Inflammatory macrophage treated with lipopolysaccharide for 4 hours (primary cell): ENCODE data around the gene ENTREP1.
"Not testable (repeated sequence)": the region's sequence is repeated elsewhere in the genome, so short reads cannot be mapped to it uniquely, and the experiment has no call there.

Experiments
- DNase-seq: peaks from one replicate; pipeline ENCODE4 v3.0.0-alpha.2; 2020

ENTREP1 gene

DNA sequence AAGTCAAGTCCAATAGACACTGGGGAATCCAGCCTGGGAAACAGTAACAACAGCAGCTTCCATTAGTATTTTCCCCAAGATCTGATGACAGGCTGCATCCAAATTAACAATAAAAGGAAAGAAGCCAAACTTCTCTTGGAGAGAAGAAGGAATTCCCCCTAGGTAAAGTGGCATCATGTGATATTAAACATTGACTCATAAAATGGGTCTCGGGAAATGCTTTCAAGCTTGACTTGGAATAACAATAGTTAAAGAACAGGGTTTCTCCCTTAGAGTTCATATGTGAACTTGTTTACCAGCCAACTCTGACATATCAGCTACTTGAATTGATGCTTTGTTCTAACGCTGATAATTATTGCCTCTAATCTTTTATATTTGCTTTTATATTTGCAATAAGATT lies 45.4 kb downstream of the ENTREP1 start:
- no peak for DNase-seq

DNA sequence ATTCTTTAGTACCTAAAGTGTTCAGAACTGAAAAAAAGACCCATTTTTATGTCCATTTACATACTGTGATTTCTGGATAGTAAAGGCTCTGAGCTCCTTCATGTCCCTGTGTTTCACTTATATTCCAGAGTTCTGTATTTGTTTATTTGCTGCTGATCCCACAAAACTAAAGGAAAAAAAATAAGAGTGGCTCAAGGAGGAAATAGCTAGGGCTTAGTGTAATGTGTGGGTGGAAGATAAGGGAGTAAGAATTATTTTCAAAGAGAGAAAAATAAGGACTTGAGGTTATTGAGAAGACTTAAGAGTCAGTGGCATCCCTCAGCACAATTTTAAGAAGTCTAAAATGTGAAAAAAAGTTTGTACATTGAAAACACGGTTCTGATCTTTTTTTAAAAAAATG lies 46.0 kb downstream of the ENTREP1 start:
- no peak for DNase-seq

DNA sequence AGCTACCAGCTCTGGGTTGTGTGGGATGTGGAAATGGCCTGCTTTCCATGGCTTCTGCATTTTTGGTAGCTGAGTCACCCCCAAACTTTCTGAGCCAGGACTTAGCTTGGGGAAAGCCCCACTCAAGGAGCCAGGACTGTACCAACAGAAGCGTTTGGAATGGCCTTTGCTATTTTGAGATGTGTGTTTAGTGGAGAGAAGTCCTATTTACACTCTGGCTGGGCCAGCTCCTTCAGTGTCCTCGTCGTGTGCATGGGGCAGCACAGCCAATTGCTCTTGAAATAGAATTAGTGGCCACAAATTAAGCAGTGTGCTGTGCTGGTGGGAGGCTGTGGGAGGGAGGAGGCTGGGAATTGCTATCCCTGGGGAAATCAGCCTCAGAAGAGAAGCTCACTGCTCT lies 51.6 kb downstream of the ENTREP1 start:
- DNase-seq, result peak; percentile 50

DNA sequence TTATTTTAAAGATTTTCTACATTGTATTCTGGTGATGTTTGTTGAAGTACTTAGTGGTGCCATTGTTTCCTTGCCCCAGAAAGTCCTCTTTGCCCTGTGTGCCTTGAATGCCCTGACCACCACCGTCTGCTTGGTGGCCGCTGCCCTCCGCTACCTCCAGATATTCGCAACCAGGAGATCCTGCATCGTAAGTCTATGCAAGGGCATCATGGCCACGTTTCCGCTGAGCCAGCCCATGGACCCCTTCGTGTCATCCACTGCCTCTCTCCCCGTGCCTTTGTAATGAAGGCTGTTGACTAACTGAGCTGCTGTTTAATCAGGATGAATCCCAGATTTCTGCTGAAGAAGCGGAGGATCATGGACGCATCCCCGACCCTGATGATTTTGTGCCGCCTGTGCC lies 52.3 kb downstream of the ENTREP1 start:
- no peak for DNase-seq

DNA sequence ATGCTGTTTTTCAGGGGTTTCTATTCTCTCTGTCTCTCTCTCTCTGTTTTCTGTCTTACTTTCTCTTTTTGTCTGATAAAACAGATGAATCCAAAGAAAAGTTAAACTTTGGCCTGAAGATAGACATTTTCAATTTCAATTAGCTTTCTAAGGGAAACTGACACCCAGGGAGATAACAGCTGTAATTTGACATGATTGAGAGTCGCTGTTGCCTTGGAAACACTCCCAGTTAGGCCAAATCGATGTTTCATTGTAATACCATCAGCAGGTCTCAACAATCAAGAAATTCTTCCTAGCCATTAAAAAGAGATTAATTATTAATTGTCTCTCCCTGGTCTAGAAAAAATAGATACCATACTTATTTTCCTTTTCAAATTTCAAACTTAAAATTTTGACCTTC lies 53.0 kb downstream of the ENTREP1 start:
- DNase-seq, result no peak

DNA sequence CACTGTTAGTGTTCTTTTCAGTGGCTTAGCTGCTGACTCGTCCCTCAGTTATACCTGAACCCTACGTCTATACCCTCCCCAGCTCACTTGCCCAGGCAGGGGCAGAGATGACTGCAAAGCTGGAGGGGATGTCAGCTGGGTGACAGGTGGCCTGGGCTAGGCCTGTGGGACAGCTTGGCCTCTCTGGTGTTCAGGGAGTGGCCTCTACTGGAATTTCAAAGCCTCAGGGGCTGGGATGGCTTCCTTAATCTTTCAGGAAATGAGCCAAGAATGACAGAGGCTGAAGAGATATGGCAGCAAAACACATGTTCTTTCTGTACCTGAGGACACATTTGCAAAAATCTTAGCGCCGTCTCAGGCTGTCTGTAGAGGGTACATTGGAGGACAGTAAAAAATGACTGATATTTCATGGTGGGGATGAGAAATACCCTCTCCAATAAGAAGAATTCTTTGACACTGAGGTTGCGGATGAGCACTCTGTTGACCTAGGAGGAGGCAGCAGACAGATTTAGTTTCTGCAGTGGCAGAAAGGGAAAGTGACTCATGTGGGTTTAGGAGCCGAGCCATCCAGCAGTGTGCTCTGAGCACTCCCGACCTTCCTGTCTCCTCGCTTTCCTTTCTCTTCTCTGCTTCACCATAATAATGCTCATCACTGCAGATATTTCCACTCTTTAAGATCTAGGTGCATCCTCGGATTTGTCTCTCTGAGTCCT lies 54.4 kb downstream of the ENTREP1 start:
- no peak for DNase-seq

DNA sequence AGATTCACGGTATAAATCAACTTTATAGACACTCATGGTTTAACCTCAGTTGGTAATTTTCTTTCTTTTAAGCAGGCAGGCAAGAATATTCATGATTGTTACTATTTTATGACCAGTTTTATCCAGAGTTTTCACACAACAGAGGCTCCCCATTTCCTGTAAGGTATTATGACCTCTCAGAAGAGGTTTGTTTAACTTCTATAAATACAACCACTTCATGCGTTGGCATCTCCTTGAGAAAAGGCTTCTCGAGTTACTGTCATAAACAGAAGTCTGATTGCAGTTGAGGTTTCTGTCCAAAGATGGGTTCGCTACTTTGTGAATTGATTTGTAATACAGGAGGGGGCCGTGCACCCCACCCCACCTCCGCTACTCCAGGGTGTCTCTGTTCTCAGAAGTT lies 55.3 kb downstream of the ENTREP1 start:
- no peak for DNase-seq

DNA sequence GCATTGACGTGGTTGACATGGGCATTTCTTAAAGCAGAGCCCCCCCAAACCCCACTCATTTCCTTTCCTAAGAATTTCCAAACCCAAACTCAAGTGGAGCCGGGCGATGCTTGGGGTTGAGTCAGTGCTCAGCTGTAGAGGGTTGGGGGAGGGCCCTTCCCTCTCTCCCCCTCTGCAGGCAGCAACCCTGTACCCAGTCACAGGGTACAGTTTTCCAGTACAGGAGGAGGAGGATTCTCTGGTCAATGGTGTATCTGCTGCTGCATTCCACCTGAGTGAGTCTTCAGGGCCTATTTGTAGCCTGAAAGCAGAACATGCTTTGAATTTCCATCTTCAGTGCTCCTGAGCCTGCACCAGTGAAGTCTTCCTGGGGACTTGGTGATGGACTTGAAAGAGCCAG lies 55.8 kb downstream of the ENTREP1 start:
- no peak for DNase-seq

DNA sequence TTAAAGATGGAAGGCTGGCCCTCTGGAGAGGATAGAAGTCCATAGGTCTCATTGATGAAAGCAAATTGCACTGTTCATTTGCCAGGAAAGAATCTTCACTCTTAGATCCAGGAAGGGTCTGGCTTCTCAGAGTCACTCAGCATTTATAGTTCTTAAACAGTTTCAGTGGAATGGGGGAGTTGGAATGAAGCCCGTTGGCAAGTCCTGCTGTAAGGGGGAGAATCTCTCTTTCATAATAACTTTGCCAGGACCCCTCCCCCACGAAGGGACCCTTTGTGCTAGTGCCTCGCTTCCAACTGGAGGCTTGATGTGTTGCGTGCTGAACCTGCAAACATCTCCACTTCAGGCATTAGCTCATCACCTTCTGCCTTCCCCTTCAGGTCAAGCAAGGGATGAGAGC lies 57.1 kb downstream of the ENTREP1 start:
- DNase-seq, result no peak

DNA sequence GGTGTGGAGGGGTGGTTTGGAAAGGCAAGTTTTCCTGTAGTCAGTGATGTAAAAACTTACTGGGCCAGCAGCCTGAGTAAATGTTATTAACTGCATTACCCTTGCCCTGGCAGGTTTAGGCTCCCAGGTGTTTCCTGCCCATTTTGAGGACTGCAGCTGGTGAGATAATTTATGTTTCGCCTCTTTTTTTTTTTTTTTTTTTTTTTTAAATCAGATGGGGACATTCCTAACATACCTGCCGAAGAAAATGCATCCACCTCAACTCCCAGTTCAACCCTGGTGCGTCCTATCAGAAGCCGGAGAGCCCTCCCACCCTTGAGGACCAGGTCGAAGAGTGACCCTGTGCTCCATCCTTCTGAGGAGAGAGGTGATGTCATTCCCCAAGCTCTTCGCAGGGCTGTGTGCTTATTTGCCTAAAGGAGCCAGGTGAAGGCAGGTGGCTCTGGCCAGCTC lies 60.6 kb downstream of the ENTREP1 start:
- no peak for DNase-seq

DNA sequence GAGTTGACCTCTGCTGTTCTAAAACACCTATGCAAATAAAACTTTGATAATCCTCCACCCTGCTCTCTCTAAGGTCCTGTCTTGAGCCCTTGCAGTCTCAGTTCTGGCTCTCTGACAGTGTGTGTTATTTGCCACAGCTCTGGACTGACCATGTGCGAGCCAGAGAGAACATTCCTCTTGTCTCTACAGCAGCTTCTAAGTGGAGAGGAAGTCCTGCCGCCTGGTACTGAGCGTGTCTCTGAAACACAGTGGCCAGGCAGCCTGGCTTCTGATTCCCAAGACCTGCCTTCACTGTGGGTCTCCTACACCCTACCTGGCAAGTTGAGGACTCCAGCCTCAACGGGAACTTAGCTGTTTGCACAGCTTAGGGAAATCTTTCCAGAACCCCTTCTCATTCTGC lies 61.6 kb downstream of the ENTREP1 start:
- DNase-seq, result no peak

DNA sequence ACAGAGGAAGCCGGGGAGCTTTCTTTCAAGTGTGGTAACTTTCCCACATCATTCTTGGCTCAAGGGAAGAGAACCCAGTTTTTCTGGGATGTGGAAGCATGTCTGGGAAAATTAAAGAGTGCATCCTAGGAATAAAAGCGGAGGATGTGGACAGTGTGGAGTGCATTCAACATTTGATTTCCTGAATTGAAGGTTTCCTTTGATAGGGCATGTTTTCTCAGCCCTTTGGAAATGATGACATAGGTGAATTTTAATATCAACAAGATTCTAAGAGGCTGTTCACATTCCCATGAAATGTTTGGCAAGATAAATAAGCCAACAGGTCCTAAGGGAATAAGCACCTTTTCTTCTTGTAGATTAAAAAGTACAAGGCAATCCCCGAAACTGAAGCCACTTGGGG lies 63.6 kb downstream of the ENTREP1 start:
- DNase-seq, result no peak

DNA sequence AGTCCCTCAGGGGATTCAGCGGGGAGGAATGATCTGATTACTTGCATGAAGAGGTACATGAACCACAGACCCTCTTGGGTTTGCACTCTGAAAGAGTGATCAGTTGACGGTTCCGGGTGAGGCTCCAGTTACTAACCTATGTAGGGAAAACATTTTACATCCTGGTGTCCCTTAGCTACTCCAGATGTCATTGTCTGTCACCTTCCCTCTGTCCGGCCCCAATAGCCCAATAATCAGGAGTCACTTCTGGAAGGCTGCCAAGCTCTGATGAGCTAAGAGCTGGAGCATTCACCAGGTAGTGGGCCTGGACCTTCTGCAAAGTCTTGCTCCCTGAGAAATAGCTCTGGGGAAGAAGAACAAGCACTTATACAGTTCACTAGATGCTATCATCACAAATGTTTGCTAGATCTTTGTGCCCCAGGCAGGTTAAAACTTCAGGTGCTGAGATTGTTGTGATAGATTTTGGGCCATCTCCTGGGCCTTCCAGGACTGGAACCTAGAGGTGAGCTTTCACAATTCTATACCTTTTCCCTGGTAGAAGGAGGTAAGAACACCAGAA lies 64.5 kb downstream of the ENTREP1 start:
- DNase-seq, result no peak

DNA sequence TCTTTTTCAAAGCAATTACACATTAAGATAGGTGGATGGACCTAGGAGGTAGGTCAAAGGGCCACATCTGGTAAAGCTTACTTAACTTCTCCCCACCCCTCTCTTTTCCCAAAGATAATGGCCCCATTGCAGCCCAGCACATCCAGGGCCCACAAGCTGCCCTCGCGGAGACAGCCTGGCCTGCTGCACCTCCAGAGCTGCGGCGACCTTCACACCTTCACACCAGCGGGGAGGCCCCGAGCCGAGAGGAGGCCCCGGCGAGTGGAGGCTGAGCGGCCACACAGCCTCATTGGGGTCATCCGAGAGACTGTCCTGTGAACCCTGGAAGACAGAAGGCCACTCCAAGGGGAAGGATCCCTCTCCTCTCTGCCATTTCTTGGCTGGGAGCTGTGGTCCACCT lies 66.5 kb downstream of the ENTREP1 start:
- no peak for DNase-seq

DNA sequence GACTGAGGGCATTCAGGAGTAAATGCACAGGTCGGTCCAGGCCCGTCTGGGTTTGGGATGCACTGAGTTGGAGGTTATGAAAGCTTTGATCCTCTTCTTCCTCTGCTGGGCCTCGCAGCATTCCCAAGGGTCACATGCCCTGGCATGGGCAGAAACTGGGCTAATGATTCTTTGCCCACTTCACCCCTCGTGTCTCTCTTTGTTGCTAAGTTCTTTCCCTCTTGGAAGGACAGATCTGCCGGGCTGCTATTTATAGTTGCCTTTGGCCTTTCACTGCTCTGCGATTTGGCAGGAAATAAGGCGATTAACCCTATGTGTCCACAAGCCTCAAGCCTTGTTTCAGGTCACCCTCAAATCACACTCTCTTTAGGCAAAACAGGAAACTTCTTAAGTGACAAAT lies 66.9 kb downstream of the ENTREP1 start:
- DNase-seq, result no peak

DNA sequence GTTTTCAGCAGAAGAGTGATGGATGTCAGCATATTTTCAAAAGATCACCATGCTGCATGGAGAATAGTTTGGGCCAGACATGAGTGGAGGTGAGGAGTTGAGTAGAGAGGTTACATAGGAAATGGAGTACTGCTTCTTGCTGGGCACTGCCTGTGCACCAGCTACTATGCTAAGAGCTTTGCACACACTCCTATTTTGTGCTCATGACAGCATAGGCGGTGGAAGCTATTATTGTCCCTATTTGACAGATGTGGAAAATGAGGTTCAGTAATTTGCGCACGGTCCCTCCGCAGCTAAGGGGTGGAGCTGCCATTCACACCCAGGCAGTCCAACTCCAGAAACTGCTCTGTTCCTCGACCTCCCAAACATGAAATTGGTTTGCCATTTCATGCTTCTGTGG lies 67.8 kb downstream of the ENTREP1 start:
- DNase-seq, result no peak

DNA sequence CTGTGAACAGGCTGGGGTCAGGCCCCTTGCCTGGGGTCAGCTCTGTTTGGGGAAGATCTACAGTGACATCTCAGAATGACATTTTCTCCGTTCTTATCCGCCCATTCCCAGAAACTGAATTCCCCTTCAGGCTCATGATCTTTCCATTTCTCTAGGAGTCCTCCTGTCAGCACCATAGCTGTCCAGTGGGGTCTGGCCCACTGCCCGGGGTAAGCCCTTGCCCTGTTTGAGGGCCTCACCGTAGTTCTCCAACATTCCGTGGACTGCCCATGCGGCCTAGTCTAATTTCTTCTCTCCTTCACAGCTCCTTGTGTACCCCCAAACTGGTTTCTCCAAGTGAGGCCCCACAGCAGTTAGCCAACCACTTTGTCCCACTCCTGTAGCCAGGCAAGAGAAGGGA lies 68.4 kb downstream of the ENTREP1 start:
- DNase-seq, result no peak

DNA sequence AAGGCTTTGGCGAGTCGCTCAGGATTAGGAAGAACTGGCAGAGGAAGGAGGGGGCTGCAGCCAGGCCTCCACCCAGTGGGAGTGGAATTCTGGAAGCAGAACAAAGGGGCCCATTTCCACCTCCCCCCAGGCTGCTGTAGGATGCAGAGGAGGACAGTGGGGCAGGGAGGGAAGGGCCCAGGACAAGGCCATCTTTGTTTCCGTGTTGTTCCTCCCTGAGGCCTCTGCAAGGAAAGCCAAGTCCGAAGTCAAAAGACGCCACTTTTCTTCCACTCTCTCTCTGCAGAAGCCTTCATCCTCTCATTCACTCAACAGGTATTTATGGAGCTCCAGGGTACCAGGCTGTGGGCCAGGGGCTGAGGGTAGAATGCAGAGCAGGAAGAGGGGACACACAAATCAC lies 70.7 kb downstream of the ENTREP1 start:
- no peak for DNase-seq

DNA sequence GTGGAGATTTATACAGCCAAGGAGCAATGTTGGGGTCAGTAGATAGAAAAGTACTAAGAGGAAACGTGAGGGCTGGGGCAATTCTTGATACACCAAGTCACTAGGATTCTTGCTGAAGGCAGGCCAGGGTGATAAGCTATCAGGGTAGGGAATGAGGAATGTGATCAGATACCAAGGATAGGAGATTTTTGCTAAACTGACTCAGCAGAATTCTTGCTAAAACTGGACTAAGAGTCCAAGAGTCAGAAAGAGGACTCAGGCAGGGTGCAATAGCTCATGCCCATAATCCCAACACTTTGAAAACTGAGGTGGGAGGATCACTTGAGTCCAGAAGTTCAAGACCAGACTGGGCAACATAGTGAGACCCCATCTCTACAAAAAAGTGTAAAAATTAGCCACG lies 71.7 kb downstream of the ENTREP1 start:
- no peak for DNase-seq

DNA sequence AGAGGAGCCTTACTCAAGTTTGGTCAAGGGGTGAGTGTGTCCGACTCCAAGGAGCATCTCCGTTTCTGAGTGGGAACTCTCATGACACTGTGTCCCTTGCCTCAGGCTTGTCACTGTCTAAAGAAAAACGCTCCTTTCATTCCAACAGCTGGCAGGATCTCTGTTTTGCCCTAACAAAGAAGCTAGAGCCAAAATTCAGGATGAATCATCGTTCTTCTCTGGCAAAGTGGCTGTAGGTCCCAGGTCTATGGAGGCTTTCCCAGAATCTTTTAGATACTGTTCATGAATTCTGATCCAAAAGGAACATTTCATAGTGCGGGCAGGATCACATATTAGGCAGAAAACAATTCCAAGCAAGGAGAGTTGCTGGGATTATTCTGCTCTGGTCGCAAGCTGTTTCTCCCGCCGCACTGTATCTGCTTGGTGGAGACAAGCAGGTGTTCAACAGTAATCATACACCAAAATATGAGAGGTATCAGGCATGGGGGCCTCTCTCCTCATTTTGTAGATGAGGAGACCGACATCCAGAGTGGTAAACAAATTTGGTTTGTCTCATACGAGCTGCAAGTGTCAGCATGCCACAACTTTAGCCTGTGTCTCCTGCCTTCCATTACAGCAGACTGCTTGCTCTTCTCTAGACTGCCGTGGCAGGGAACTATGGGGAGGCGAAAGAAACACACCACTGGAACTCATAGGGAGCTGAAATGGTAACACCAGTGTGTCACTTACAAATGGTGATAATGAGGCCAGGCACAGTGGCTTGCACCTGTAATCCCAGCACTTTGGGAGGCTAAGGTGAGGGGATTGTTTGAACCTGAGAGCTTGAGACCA lies 72.6 kb downstream of the ENTREP1 start:
- no peak for DNase-seq

DNA sequence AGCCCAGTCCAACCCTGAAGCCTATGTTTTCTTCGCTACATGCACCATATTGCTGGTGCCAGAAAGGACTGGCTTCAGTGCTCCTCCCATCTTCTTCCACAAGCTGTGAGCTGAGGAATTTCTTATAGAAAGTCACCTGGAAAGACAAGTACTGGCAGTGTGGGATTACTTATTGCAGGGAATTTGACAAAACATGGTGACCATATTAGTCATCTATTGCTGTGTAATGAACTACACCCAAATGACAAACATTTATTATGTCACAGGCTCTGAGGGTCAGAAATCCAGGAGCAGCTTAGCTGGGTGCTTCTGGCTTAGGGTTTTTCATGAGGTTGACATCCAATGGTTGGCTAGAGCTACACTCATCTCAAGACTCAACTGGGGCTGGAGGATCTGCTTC lies 75.5 kb downstream of the ENTREP1 start:
- DNase-seq, result no peak

DNA sequence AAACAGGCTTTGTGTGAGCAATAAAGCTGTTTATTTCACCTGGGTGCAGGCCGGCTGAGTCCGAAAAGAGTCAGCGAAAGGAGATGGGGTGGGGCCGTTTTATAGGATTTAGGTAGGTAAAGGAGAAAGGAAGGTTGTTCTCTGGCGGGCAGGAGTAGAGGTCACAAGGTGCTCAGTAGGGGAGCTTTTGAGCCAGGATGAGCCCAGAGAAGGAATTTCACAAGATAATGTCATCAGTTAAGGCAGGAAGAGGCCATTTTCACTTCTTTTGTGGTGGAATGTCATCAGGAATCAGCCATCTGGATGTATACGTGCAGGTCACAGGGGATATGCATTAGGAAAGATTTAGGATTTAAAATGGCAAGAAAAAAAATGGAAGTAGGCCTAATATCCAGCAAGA lies 84.9 kb downstream of the ENTREP1 start:
- not testable (repeated sequence) for DNase-seq

DNA sequence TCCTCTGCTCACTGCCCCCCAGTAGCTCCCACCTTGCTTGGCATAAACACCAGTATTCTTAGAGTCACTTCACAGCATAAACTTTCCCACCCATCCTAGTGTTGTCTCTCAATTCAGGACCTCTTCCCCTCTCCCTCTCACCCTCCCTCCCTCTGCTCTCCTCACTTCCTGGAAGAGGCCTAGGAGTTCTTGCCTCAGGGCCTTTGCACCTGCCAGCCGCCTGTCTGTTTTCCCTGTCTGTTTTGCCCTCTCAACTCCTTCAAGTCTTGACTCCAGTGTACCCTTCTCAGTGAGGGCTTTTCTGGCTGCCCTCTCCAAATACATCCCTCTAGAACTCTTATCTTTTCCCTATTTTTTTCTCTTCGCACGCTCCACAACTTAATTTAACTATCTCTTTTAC lies 86.2 kb downstream of the ENTREP1 start:
- DNase-seq, result no peak
